IPS-15b (cell line): ENCODE results near the gene D2HGDH.
A peak's percentile ranks its signal among the peaks of the same experiment; 100 is the strongest.
"Not testable (repeated sequence)": the region's sequence is repeated elsewhere in the genome, so short reads cannot be mapped to it uniquely, and the experiment has no call there.

ENCODE experiments used
- H3K27me3 ChIP-seq: one replicate; pipeline ENCODE4 v1.6.1; 2013; ENCODE audit warnings: low read length; ENCODE audit not compliant: control insufficient read depth, insufficient read depth
- H3K36me3 ChIP-seq: one replicate; pipeline ENCODE4 v1.6.1; 2013; ENCODE audit warnings: low read length; ENCODE audit not compliant: control insufficient read depth, insufficient read depth
- H3K4me1 ChIP-seq: one replicate; pipeline ENCODE4 v1.6.1; 2013; ENCODE audit warnings: mild to moderate bottlenecking, low read length; ENCODE audit not compliant: control insufficient read depth, insufficient read depth
- H3K4me3 ChIP-seq: one replicate; pipeline ENCODE4 v1.5.1; 2013; ENCODE audit warnings: low read depth, low read length
- H3K9ac ChIP-seq: one replicate; pipeline ENCODE4 v1.6.1; 2013; ENCODE audit warnings: low read depth, mild to moderate bottlenecking, low read length
- H3K9me3 ChIP-seq: one replicate; pipeline ENCODE4 v1.6.1; 2013; ENCODE audit warnings: mild to moderate bottlenecking, low read length; ENCODE audit not compliant: control insufficient read depth, insufficient read depth

Gene D2HGDH

GRCh38 chr2:241799522-241800197, 65.2 kb downstream of the D2HGDH start:
- no peaks in the 10 kb centered on the region for H3K36me3 ChIP-seq
- peaks cover 15% of the 10 kb centered on the region for H3K27me3 ChIP-seq
- H3K4me1 ChIP-seq, result peaks cover 3% of the 10 kb centered on the region
- no peak overlapping the region for H3K4me3 ChIP-seq
- no peaks in the 10 kb centered on the region for H3K9me3 ChIP-seq
- H3K9ac ChIP-seq, result no peak overlapping the region

DNA sequence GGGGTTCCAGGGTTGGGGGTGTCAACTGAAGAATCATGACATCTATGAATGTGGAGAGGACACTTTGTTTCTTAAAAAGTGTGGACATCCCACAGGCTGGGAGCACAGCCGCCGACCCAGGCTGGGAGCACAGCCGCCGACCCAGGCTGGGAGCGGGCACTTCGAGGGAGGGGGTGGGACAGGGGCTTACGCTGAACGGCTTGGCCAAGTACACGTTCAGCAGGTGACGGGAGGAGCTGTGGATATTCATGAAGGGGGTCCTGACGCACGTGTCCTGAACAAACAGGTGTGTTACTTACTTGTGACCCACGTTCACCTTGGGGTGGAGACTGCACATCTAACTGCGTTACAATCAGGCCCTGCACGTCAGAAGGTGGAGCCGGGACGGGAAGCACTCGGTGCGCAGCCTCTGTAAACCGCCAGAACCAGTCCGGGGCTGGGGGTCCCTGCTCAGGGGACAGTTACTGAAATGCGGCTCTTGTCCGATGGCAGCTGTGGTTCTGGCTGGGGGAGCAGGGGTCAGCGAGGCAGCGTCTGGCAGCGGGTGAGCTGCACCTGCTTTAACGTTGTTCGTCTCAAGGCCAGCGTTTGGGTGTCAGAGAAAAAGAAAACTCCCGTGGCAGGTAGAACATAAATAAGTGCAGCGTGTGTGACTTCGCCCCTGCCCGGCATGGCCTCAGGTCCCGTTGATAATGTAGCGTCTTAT, 65.9 kb downstream of the D2HGDH start:
- H3K4me1 ChIP-seq, H3K9me3 ChIP-seq, H3K9ac ChIP-seq, H3K36me3 ChIP-seq, H3K4me3 ChIP-seq: not testable (repeated sequence)
- H3K27me3 ChIP-seq, result peaks cover 17% of the 10 kb centered on the region

DNA sequence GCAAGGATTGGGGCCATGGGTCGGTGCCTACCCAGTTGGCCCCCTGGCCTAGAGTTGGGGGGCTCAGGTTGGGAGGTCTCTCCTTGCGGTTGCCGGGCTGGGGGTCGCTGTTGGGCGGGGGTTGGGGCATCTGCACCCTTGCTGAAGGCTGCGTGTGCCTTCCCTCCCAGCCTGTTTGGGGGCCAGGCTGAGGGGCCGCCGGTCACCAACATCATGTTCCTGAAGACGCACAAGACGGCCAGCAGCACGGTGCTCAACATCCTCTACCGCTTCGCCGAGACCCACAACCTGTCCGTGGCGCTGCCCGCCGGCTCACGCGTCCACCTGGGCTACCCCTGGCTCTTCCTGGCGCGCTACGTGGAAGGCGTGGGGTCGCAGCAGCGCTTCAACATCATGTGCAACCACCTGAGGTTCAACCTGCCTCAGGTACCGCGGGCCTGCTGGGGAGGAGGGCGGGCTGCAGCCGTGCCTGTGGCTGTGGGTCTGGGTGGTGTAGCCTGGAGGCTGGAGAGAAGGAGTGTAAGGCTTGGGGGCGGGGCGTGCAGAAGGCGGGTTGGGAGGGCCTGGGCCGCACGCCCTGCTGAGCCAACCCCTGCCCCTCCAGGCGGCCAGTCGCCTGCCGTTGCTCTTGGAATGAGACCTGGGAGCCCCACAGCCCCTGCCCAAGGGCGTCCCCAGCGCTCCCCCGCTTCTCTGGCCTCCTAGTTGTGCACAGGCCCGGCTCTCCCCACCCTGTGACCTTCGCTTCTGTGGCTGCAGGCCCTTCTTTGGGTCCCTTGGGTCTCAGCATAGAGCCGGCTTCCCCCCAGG, 67.4 kb downstream of the D2HGDH start:
- H3K9ac ChIP-seq, result no peak overlapping the region
- H3K27me3 ChIP-seq, result peaks cover 17% of the 10 kb centered on the region
- H3K4me3 ChIP-seq, result no peak overlapping the region
- peaks cover 6% of the 10 kb centered on the region for H3K4me1 ChIP-seq
- H3K9me3 ChIP-seq, result no peaks in the 10 kb centered on the region
- H3K36me3 ChIP-seq, result no peaks in the 10 kb centered on the region

- Histone ChIP-seq H3K9me3 (no peaks in the 10 kb centered on the region), H3K27me3 (peaks cover 17% of the 10 kb centered on the region), H3K9ac (no peak overlapping the region), H3K4me1 (peaks cover 6% of the 10 kb centered on the region), H3K4me3 (no peak overlapping the region), H3K36me3 (no peaks in the 10 kb centered on the region)
Observed at GRCh38 chr2:241802421-241803318, 68.2 kb downstream of the D2HGDH start.

GRCh38 chr2:241803387-241804325, 69.2 kb downstream of the D2HGDH start:
- peak overlapping the region; percentile 60 for H3K9ac ChIP-seq
- H3K4me1 ChIP-seq, result peaks cover 6% of the 10 kb centered on the region
- H3K27me3 ChIP-seq, result peaks cover 17% of the 10 kb centered on the region
- no peaks in the 10 kb centered on the region for H3K9me3 ChIP-seq
- H3K36me3 ChIP-seq, result no peaks in the 10 kb centered on the region
- peak overlapping the region; percentile 26 for H3K4me3 ChIP-seq

DNA sequence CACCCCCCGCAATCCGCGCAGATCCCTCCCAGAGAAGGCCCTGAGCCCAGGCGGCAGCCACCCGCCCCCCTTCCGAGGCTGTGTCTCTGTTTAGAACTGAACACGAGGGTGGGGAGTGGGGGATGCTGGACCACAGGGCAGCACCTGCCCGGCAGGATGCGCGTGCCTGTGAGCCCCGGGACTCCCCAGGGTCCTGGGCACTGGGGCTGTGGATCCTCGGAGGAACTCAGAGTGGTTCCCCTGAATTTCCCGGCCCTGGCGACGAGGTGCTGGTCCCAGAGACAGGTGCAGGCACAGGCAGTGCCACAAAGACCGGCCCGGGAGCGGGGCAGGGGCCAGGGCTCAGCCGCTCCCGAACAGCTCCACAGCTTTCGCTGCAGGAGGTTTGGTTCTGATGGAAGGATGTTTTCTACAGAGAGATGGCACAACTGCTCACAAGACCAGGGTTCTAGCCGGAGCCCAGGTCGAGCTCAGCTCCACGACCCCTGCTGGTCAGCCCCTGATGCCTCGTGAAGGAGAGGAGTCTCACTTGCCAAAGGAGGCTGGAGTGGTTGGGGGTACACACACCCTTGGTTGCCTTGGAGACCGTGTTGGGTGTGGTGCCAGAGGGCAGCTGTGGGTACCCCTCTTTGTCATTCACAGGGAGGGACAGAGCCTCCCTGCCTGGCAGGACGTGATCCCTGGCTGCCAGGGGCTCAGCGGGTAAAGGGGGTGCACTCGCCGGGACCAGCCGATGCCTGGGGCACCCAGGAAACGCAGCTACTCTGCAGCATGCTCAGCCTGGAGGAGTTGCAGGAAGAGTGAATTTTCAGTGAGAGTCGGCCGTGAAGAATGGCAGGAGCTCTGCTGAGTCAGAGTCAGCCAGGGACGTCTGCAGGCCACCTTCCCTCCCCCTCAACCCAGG, 70.1 kb downstream of the D2HGDH start:
- Histone ChIP-seq H3K4me1 (peaks cover 6% of the 10 kb centered on the region), H3K9ac (no peak overlapping the region)

GRCh38 chr2:241806217-241806616, 71.8 kb downstream of the D2HGDH start:
- not testable (repeated sequence) for H3K4me3 ChIP-seq, H3K9ac ChIP-seq, H3K4me1 ChIP-seq, H3K9me3 ChIP-seq, H3K36me3 ChIP-seq
- H3K27me3 ChIP-seq, result peaks cover 17% of the 10 kb centered on the region

More for the DNA sequence above, 70.1 kb downstream of the D2HGDH start:
- Histone ChIP-seq H3K36me3 (no peaks in the 10 kb centered on the region), H3K27me3 (peaks cover 17% of the 10 kb centered on the region), H3K9me3 (no peaks in the 10 kb centered on the region), H3K4me3 (peak overlapping the region; percentile 26)

DNA sequence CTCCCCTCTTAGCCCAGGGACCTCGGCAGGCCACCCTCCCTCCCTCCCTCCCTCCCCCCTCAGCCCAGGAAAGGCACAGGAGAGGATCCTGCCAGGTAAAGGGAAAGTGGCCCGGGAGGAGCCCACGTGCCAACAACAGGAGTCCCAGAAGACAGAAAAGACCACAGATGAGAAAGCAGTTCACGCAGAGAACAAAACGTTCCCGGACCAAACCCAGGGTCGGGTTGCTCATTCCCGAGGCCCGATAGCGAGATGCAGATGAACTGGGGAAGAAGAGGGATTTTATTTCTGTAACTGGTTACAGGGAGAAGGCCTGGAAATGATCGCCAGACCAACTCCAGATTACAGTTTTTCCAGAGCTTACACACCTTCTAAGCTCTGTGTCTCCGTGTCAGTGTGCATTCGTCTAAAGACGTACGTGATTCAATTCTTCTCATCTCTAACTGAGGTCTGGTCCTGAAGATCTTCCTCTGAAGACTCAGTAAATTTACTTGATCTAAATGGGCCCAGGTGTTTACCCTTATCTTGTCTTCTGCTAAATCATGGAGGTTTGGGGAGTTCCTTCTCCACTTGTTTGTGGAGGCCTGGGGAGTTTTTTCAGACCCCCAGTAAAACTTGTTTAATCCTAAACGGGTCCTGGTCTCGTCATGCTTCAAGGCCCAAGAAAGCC, 73.8 kb downstream of the D2HGDH start:
- Histone ChIP-seq H3K27me3 (peaks cover 16% of the 10 kb centered on the region), H3K9ac (no peak overlapping the region), H3K36me3 (no peaks in the 10 kb centered on the region), H3K4me3 (no peak overlapping the region), H3K4me1 (peaks cover 6% of the 10 kb centered on the region), H3K9me3 (no peaks in the 10 kb centered on the region)

DNA sequence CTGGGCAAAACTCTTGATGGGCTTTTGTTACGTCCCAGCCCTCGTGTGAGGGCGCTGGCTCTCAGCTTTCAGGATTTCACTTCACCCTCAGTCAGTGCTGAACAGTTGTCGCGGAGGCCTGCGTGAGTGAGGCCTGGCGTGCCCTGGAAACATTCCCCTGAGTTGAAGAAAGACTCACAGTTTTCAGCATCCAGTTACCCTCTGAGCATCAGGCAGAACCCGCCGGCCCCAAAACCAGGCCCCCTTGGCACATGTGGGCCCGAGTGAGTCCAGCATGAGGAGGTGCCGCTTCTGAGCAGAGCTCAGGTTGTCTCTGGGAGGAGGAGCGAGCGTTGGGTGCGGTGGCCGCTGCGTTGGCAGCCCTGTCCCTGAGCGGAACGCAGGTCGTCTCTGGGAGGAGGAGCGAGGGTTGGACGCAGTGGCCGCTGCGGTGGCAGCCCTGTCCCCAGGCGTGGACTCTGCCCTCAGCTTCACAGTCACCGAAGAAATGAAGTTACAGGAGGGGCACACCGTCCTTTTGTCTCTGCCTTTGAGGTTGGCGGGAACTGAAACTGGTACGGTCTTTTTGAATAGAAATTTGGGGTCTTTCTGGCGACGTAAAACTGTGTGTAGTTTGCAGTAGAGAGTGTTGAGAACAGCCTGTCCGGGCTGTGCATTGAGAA, 74.4 kb downstream of the D2HGDH start, which contains the start of gene NEU4:
NEU4 (plus strand) TSS at position 473 of the 662 bp plus-strand sequence. CDS start 5,292 bp downstream, outside the sequence.
- Histone ChIP-seq H3K27me3 (peaks cover 10% of the 10 kb centered on the region), H3K4me1 (peaks cover 6% of the 10 kb centered on the region), H3K4me3 (no peak within 1 kb of the TSS), H3K9me3 (no peaks in the 10 kb centered on the region), H3K36me3 (no peaks in the 10 kb centered on the region), H3K9ac (no peak within 1 kb of the TSS)
